ENCODE data around the gene VAMP2. TPM values are rescaled to one million over a fixed set of nuclear protein-coding genes. Genes with fewer than 3 reads are reported as not detected.
A peak's percentile ranks its signal among the peaks of the same experiment; 100 is the strongest.

The VAMP2 gene
- total and polyA plus RNA-seq, 4 donors: 4.2 to 25.9 (median 10.2) TPM

DNA sequence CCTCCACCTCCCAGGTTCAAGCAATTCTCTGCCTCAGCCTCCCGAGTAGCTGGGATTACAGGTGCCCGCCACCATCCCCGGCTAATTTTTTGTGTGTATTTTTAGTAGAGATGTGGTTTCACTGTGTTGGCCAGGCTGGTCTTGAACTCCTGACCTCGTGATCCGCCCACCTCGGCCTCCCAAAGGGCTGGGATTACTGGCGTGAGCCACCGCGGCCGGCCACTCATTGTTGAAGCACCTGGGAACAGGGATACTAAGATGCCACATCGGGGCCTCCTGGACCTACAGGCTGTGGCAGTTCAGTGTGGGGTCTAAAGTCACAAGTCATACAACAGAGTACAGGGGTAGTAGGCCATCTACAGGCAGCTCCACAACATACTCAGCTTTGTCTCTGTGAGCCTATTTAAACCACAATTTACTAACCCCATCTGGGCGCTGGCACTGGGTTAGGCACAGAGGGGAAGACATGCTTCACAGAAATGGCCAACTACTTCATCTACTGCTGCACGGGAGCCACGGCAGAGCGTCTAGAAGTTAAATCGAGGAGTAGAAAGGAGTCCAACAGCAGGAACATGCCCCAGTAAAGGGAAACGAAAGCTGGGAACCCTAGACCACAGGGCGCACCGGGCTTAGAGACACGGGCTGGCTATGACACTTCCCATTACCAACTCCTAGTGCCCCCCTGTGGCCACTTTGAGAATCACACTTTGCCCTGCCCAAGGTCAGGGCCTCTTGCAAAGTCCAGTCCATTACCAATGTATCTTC is 4.3 kb downstream of the VAMP2 start:
- 33% methylated on average over 20 of the region's 20 CpGs for WGBS
- TF ChIP-seq GABPA (IDR thresholded peaks at IDR 0.05 in 1 of 2, conservative IDR thresholded peaks at IDR 0.05 in 1 of 2): no peak
- peak; percentile 61 for TF ChIP-seq YY1 (IDR thresholded peaks at IDR 0.05)
- TF ChIP-seq TAF1 (conservative IDR thresholded peaks at IDR 0.05): peak; percentile 35
- no peak for TF ChIP-seq FOXA1 (IDR thresholded peaks at IDR 0.05)
- TF ChIP-seq RAD21 (IDR thresholded peaks at IDR 0.05): peak; percentile 89 to 90
- TF ChIP-seq, protein P1, sequence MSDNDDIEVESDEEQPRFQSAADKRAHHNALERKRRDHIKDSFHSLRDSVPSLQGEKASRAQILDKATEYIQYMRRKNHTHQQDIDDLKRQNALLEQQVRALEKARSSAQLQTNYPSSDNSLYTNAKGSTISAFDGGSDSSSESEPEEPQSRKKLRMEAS (IDR thresholded peaks at IDR 0.05): peak; percentile 32
- TF ChIP-seq, protein P2, sequence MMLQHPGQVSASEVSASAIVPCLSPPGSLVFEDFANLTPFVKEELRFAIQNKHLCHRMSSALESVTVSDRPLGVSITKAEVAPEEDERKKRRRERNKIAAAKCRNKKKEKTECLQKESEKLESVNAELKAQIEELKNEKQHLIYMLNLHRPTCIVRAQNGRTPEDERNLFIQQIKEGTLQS (IDR thresholded peaks at IDR 0.05): no peak
- TF ChIP-seq HNF4A (conservative IDR thresholded peaks at IDR 0.05): peak; percentile 82 to 94
- TF ChIP-seq, protein P3, sequence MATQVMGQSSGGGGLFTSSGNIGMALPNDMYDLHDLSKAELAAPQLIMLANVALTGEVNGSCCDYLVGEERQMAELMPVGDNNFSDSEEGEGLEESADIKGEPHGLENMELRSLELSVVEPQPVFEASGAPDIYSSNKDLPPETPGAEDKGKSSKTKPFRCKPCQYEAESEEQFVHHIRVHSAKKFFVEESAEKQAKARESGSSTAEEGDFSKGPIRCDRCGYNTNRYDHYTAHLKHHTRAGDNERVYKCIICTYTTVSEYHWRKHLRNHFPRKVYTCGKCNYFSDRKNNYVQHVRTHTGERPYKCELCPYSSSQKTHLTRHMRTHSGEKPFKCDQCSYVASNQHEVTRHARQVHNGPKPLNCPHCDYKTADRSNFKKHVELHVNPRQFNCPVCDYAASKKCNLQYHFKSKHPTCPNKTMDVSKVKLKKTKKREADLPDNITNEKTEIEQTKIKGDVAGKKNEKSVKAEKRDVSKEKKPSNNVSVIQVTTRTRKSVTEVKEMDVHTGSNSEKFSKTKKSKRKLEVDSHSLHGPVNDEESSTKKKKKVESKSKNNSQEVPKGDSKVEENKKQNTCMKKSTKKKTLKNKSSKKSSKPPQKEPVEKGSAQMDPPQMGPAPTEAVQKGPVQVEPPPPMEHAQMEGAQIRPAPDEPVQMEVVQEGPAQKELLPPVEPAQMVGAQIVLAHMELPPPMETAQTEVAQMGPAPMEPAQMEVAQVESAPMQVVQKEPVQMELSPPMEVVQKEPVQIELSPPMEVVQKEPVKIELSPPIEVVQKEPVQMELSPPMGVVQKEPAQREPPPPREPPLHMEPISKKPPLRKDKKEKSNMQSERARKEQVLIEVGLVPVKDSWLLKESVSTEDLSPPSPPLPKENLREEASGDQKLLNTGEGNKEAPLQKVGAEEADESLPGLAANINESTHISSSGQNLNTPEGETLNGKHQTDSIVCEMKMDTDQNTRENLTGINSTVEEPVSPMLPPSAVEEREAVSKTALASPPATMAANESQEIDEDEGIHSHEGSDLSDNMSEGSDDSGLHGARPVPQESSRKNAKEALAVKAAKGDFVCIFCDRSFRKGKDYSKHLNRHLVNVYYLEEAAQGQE (IDR thresholded peaks at IDR 0.05): no peak
- peak; percentile 78 for TF ChIP-seq SP1 (IDR thresholded peaks at IDR 0.05)
- no peak for TF ChIP-seq FOXA2 (IDR thresholded peaks at IDR 0.05)
- peak; percentile 93 for TF ChIP-seq NR2F2 (IDR thresholded peaks at IDR 0.05)
- TF ChIP-seq, protein P4, sequence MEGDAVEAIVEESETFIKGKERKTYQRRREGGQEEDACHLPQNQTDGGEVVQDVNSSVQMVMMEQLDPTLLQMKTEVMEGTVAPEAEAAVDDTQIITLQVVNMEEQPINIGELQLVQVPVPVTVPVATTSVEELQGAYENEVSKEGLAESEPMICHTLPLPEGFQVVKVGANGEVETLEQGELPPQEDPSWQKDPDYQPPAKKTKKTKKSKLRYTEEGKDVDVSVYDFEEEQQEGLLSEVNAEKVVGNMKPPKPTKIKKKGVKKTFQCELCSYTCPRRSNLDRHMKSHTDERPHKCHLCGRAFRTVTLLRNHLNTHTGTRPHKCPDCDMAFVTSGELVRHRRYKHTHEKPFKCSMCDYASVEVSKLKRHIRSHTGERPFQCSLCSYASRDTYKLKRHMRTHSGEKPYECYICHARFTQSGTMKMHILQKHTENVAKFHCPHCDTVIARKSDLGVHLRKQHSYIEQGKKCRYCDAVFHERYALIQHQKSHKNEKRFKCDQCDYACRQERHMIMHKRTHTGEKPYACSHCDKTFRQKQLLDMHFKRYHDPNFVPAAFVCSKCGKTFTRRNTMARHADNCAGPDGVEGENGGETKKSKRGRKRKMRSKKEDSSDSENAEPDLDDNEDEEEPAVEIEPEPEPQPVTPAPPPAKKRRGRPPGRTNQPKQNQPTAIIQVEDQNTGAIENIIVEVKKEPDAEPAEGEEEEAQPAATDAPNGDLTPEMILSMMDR (IDR thresholded peaks at IDR 0.05; ENCODE audit: low read depth, low read length, missing input control): peak; percentile 98
- TF ChIP-seq RXRA (IDR thresholded peaks at IDR 0.05): peak; percentile 77 to 87
- TF ChIP-seq EGR1 (IDR thresholded peaks at IDR 0.05; ENCODE audit: low read depth in 2 of 2): no peak
- peak in 1 of 2 donors; percentile 23 for TF ChIP-seq JUND (IDR thresholded peaks at IDR 0.05)
- TF ChIP-seq, protein P5, sequence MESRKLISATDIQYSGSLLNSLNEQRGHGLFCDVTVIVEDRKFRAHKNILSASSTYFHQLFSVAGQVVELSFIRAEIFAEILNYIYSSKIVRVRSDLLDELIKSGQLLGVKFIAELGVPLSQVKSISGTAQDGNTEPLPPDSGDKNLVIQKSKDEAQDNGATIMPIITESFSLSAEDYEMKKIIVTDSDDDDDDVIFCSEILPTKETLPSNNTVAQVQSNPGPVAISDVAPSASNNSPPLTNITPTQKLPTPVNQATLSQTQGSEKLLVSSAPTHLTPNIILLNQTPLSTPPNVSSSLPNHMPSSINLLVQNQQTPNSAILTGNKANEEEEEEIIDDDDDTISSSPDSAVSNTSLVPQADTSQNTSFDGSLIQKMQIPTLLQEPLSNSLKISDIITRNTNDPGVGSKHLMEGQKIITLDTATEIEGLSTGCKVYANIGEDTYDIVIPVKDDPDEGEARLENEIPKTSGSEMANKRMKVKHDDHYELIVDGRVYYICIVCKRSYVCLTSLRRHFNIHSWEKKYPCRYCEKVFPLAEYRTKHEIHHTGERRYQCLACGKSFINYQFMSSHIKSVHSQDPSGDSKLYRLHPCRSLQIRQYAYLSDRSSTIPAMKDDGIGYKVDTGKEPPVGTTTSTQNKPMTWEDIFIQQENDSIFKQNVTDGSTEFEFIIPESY (IDR thresholded peaks at IDR 0.05): no peak
- TF ChIP-seq HNF4G (IDR thresholded peaks at IDR 0.05): peak; percentile 76

More for the DNA sequence above, 4.3 kb downstream of the VAMP2 start:
- H3K27ac ChIP-seq (ENCODE audit: low read depth in 1 of 2, low read length in 2 of 2): peak overlapping the region; percentile 69 to 93
- H3K4me3 ChIP-seq (ENCODE audit: low read depth in 1 of 3, low read length in 3 of 3): no peak overlapping the region
- peak; percentile 95 for DNase-seq (ENCODE audit: low spot score)
- H3K27me3 ChIP-seq (ENCODE audit: control insufficient read depth in 4 of 4, insufficient read depth in 4 of 4, low read length in 3 of 4): no peaks in the 10 kb centered on the region
- no peaks in the 10 kb centered on the region for H3K9me3 ChIP-seq (ENCODE audit: control insufficient read depth in 4 of 4, low read length in 3 of 4)
- H3K36me3 ChIP-seq (ENCODE audit: control insufficient read depth in 4 of 4, insufficient read depth in 3 of 4, low read depth in 1 of 4, low read length in 3 of 4): peaks cover 2 to 10% (median 6%) of the 10 kb centered on the region in 4 donors
- peaks cover 6 to 56% (median 34%) of the 10 kb centered on the region in 4 donors for H3K4me1 ChIP-seq (ENCODE audit: control insufficient read depth in 4 of 4, insufficient read depth in 4 of 4, low read length in 3 of 4)
- peak overlapping the region in 1 of 2 donors; percentile 29 for H3K9ac ChIP-seq (ENCODE audit: low read depth in 1 of 2, low read length in 2 of 2)
